Activated naive CD8-positive, alpha-beta T cell treated with anti-CD3 and anti-CD28 coated beads, Interleukin-2, amount 50 U/mL, for 24 hours (primary cell): ENCODE measurements around the gene RBMY1B.
"Not testable (repeated sequence)": the region's sequence is repeated elsewhere in the genome, so short reads cannot be mapped to it uniquely, and the experiment has no call there.

Experiments used
- ATAC-seq: fragments of 150-1000 bp; cut with Tn5 transposase; one replicate; pipeline ENCODE4 v1.10.0; 2021
- DNase-seq: peaks from one replicate; pipeline ENCODE4 v3.0.0; 2021
- H3K27ac Mint-ChIP-seq: one replicate; pipeline ENCODE4 v1.8.0; 2021; ENCODE audit warnings: mild to moderate bottlenecking, mixed read lengths
- H3K27me3 Mint-ChIP-seq: one replicate; pipeline ENCODE4 v1.8.0; 2021; ENCODE audit warnings: mixed read lengths
- H3K36me3 Mint-ChIP-seq: one replicate; pipeline ENCODE4 v1.8.0; 2021; ENCODE audit warnings: low read depth, mixed read lengths
- H3K4me1 Mint-ChIP-seq: one replicate; pipeline ENCODE4 v1.8.0; 2021; ENCODE audit warnings: mixed read lengths
- H3K4me3 Mint-ChIP-seq: one replicate; pipeline ENCODE4 v1.8.0; 2021; ENCODE audit warnings: mild to moderate bottlenecking, moderate library complexity, mixed read lengths
- H3K9me3 Mint-ChIP-seq: one replicate; pipeline ENCODE4 v1.8.0; 2021; ENCODE audit warnings: mixed read lengths

The RBMY1B gene

GRCh38 chrY:21511038-21511437 lies at the start of gene RBMY1B:
Gene RBMY1B (plus strand): TSS chrY:21511338. CDS start chrY:21513351, 2,013 bp downstream.
- not testable (repeated sequence) for H3K4me3 Mint-ChIP-seq, H3K4me1 Mint-ChIP-seq

DNA sequence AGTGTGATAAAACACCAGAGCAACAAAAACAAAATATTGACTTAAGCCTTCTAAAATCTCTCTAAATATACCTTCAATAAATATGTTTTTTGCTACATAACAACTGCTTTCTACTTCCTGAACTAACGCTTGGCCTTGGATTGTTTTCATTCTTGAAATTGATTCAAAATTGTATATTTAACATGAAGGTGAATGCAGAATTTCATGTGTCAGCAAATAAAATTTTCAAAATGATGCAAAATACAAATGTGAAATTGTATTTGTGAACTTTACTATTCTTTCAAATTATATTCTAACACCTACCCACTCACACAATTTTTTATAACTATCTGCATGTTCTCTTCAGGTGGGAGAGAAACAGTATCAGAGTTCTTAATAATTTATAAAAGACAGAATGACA lies 48.2 kb upstream of the RBMY1B start:
- not testable (repeated sequence) for H3K36me3 Mint-ChIP-seq, H3K27me3 Mint-ChIP-seq, DNase-seq

More at GRCh38 chrY:21511038-21511437, at the start of gene RBMY1B:
- not testable (repeated sequence) for H3K27ac Mint-ChIP-seq, H3K36me3 Mint-ChIP-seq, H3K27me3 Mint-ChIP-seq, DNase-seq, H3K9me3 Mint-ChIP-seq, ATAC-seq

GRCh38 chrY:21482967-21483366 lies 28.2 kb upstream of the RBMY1B start:
- Mint-ChIP-seq H3K27ac (no peak overlapping the region), H3K9me3 (no peaks in the 10 kb centered on the region), H3K4me3 (no peak overlapping the region), H3K4me1 (no peaks in the 10 kb centered on the region), H3K27me3 (no peaks in the 10 kb centered on the region), H3K36me3 (no peaks in the 10 kb centered on the region)
- ATAC-seq (no peak), DNase-seq (no peak)

More for the DNA sequence above, 48.2 kb upstream of the RBMY1B start:
- not testable (repeated sequence) for H3K4me3 Mint-ChIP-seq, H3K9me3 Mint-ChIP-seq, H3K4me1 Mint-ChIP-seq, ATAC-seq, H3K27ac Mint-ChIP-seq

DNA sequence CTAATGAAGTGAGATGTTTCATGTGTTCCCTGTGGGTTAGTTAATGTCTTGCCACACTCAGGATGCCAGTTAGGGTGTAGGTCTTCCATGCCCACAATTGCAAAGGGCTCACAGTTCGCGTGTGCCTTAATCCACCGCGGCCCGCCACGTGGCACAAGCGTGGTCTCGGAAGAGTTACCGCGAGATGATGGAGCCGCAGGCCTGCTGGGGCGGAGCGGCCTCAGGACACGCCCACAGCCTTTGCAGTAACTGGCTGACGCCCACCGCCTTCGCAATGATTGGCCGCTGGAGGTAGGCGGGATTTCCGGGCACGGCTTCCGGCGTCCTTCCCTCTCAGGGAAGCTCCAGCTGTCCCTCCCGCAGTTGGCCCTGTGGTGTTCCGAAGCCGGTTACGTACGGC lies 23.4 kb downstream of the RBMY1B start, which contains the start of gene RBMY1A1:
TSS of gene RBMY1A1 (plus strand) at position 301 of the 400 bp plus-strand sequence. CDS start 2,013 bp downstream, outside the sequence.
- H3K27ac Mint-ChIP-seq, H3K27me3 Mint-ChIP-seq, H3K9me3 Mint-ChIP-seq, H3K4me1 Mint-ChIP-seq, ATAC-seq, H3K36me3 Mint-ChIP-seq, H3K4me3 Mint-ChIP-seq, DNase-seq: not testable (repeated sequence)

- ATAC-seq, H3K4me3 Mint-ChIP-seq, H3K4me1 Mint-ChIP-seq, H3K27ac Mint-ChIP-seq, H3K9me3 Mint-ChIP-seq, H3K36me3 Mint-ChIP-seq, H3K27me3 Mint-ChIP-seq, DNase-seq: not testable (repeated sequence)
Measured at GRCh38 chrY:21559316-21559984, 48.3 kb downstream of the RBMY1B start.
